ENCODE data around the gene SWAP70.

DNA sequence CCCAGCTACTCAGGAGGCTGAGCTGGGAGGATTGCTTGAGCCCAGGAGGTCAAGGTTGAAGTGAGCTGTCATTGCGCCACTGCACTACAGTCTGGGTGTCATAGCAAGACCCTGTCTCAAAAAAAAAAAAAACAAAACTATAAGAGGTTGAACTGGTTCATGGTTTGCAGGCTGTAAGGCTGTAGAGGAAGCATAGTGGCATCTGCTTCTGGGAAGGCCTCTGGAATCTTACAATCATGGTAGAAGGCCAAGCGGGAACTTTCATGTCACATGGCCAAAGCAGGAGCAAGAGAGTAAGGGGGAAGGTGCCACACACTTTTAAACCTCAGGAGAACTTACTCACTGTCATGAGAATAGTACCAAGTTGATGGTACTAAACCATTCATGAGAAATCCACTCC lies 109.6 kb downstream of the SWAP70 start:
- TF ChIP-seq, protein P1, sequence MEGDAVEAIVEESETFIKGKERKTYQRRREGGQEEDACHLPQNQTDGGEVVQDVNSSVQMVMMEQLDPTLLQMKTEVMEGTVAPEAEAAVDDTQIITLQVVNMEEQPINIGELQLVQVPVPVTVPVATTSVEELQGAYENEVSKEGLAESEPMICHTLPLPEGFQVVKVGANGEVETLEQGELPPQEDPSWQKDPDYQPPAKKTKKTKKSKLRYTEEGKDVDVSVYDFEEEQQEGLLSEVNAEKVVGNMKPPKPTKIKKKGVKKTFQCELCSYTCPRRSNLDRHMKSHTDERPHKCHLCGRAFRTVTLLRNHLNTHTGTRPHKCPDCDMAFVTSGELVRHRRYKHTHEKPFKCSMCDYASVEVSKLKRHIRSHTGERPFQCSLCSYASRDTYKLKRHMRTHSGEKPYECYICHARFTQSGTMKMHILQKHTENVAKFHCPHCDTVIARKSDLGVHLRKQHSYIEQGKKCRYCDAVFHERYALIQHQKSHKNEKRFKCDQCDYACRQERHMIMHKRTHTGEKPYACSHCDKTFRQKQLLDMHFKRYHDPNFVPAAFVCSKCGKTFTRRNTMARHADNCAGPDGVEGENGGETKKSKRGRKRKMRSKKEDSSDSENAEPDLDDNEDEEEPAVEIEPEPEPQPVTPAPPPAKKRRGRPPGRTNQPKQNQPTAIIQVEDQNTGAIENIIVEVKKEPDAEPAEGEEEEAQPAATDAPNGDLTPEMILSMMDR (conservative IDR thresholded peaks at IDR 0.05; ENCODE audit: low read length) = no peak
- TF ChIP-seq EZH2phosphoT487 (IDR thresholded peaks at IDR 0.05; ENCODE audit: borderline replicate concordance) = no peak
